ENCODE measurements around the gene RGS10. TPM values are rescaled to one million over a fixed set of nuclear protein-coding genes. Genes with fewer than 3 reads are reported as not detected.
"Not testable (repeated sequence)": the region's sequence is repeated elsewhere in the genome, so short reads cannot be mapped to it uniquely, and the experiment has no call there.

RGS10 gene
- polyA plus RNA-seq, 4 donors = 29.7 to 36.7 (median 32.3) TPM

DNA sequence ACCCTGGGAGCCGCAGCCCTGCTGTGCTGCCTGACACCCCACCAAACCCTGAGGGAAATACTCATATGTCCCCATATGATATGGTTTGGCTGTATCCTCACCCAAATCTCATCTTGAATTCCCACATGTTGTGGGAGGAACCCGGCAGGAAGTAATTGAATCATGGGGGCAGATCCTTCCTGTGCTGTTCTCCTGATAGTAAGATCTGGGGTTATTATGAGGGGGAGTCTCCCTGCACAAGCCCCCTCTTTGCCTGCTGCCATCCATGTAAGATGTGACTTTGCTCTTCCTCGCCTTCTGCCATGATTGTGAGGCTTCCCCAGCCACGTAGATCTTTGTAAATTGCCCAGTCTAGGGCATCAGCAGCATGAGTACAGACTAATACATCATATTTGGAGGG is 68.7 kb downstream of the RGS10 start:
- DNase-seq (ENCODE audit: low read depth in 4 of 4, low spot score in 2 of 4) = no peak

DNA sequence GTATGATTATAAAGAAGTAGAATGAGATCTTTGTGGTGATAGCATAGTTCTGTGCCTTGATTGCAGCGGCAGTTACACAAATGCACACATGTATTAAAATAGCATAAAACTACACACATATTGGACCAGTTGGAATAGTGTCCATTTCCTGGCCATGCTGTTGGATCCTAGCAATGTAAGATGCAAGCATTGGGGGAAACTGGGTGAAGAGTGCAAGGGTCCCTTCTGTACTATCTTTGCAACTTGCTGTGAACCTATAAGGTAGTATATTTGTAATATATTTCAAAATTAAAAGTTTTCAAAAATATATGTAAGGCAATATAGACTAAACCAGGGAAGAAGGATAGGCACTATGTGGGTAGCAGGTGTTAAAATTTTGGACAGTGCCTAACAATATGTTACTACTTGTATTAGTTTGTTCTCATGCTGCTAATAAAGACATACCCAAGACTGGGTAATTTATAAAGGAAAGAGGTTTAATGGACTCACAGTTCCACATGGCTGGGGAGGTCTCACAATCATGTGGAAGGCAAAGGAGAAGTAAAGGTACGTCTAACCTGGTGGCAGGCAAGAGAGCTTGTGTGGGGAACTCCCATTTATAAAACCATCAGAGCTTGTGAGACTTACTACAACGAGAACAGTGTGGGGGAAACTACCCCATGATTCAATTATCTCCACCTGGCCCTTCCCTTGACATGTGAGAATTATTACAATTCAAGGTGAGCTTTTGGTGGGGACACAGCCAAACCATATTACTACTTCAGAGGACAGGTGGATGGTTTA is 71.4 kb downstream of the RGS10 start:
- no peak for DNase-seq (ENCODE audit: low read depth in 4 of 4, low spot score in 2 of 4)

GRCh38 chr10:119469846-119470245 is 72.7 kb downstream of the RGS10 start:
- no peak for DNase-seq (ENCODE audit: low read depth in 4 of 4, low spot score in 2 of 4)

- DNase-seq (ENCODE audit: low read depth in 4 of 4, low spot score in 2 of 4) = no peak
These were observed 73.2 kb downstream of the RGS10 start for GRCh38 chr10:119469325-119469707.

DNA sequence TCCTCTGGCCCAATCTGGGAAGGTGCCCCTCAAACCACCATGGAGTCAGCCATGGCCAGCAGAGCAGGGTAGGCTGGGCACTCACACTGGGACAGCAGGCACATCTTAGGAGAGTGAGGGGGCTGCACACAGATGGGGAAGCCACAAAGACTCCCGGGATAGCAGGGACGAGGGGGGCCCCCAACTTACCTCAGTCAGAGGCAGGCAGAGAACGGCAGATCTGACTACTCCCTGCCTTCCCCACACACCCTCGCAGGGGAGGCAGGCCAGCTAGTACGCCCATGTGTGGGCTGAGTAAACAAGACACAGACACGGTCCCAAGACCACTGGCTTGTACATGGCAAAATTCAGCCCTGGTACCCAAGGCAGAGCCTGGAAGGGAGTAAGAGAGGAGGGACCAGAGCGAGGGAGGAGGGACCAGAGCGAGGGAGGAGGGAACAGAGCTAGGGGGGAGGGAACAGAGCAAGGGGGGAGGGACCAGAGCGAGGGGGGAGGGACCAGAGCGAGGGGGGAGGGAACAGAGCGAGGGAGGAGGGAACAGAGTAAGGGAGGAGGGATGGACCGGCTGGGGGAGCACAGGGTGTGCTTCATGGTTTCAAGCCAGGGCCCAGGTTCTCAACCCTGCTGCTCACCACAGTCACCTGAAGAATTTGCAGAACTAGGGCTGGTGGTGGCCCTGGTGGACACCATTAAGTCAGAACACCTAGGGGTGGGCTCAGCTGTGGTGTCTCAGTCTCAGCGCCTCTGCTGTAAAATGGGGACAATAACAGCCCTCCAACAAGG is 73.8 kb downstream of the RGS10 start:
- no peak for DNase-seq (ENCODE audit: low read depth in 4 of 4, low spot score in 2 of 4)

DNA sequence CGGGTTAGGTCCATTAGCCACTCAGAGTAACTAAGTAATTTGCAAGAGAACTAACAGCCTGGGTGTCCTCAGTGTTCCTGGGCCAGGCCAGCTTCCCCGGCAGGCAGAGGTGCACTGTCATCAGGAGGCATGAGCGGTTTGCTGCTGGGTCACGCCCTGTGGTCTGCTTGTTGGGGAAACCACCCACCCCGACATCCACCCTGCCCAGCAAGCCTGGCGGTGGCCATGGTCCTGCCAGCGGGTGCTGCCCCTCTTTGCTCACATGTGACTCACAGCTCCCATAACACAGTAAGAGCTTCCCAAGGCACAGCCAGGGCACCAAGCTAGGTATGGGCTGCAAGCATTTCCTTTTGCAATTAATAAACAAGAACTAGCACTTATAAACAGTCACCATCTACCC is 75.9 kb downstream of the RGS10 start:
- no peak for DNase-seq (ENCODE audit: low read depth in 4 of 4, low spot score in 2 of 4)

- no peak for DNase-seq (ENCODE audit: low read depth in 4 of 4, low spot score in 2 of 4)
These were observed 76.4 kb downstream of the RGS10 start for GRCh38 chr10:119466076-119466475.

DNA sequence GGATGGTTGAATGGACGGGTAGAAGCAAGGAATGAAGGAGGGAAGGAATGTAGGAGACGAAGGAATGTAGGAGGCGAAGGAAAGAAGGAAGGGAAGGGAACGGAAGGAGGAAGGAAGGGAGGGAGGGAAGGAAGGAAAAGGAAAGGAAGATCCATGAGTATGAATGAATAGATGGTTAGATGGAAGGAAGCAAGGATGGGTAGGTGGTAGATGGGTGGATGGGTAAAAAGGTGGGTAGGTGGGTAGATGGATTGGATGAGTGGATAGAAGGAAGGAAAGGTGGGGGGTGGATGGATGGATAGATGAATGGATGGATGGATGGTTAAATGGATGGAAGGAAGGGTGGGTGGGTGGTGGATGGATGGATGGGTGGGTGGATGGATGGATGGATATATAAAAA is 77.4 kb downstream of the RGS10 start:
- DNase-seq (ENCODE audit: low read depth in 4 of 4, low spot score in 2 of 4) = no peak

DNA sequence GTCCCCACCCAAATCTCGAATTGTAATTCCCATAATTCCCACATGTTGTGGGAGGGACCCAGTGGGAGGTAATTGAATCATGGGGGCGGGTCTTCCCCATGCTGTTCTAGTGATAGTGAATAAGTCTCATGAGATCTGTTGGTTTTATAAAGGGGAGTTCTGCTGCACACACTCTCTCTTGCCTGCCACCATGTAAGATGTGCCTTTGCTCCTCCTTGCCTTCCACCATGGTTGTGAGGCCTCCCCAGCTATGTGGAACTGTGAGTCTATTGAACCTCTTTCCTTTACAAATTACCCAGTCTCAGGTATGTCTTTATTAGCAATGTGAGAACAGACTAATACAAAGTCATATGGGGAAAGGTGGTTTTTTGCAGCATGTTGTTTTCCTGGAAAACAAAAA is 79.3 kb downstream of the RGS10 start:
- DNase-seq (ENCODE audit: low read depth in 4 of 4, low spot score in 2 of 4) = not testable (repeated sequence)

DNA sequence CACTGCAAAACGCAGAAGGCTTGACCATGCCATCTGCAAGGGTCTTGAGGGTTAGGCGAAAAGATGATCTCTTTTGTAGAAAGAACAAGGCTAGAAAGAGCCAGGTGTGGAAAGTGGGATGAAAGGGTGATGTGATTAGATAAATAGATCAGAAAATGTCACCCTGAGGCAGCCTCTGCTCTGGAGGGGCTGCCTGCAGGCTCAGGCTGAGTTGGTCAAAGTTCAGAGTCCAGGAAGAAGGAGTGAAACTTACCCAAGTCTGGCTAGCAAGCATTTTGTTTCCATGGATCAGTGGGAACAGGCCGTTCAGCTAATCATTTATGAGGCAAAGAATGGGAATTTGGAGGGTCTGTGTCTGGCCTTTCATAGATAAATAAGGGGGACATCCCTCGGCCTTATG is 79.7 kb downstream of the RGS10 start:
- no peak for DNase-seq (ENCODE audit: low read depth in 4 of 4, low spot score in 2 of 4)

DNA sequence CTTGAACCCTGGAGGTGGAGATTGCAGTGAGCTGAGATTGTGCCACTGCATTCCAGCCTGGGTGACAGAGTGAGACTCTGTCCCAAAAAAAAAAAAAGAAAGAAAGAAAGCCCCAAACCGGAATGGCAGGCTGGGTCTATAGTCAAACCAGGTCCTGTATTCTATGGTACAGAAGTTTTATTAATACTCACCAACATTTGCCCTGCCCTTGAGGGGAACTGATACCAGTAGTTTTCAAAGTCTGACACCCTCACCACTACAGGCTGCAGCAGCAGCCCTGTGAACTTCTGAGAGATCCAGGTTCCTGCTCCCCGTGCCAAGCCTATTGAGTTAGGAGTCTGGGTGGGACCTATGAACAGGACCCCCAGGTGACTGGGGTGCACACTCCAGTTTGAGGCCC is 80.6 kb downstream of the RGS10 start:
- no peak for DNase-seq (ENCODE audit: low read depth in 4 of 4, low spot score in 2 of 4)

DNA sequence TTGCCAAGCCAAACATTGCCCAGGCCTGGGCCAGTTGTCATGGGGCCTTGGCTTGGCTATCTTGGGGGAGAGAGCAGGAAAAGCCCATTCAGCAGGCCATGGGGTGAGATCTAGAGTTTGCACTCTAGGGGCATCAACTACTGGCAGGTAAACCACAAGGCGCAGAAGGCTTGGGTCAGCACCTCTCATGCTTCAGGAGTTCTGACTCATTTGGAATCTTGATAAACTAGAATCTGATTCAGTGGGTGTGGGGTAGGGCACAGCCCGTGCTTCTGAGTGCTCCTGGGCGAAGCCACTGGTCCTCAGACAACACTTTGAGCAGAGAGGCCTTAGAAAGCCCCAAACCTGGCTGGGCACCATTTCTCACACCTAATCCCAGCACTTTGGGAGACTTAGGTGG is 81.1 kb downstream of the RGS10 start:
- DNase-seq (ENCODE audit: low read depth in 4 of 4, low spot score in 2 of 4) = no peak

DNA sequence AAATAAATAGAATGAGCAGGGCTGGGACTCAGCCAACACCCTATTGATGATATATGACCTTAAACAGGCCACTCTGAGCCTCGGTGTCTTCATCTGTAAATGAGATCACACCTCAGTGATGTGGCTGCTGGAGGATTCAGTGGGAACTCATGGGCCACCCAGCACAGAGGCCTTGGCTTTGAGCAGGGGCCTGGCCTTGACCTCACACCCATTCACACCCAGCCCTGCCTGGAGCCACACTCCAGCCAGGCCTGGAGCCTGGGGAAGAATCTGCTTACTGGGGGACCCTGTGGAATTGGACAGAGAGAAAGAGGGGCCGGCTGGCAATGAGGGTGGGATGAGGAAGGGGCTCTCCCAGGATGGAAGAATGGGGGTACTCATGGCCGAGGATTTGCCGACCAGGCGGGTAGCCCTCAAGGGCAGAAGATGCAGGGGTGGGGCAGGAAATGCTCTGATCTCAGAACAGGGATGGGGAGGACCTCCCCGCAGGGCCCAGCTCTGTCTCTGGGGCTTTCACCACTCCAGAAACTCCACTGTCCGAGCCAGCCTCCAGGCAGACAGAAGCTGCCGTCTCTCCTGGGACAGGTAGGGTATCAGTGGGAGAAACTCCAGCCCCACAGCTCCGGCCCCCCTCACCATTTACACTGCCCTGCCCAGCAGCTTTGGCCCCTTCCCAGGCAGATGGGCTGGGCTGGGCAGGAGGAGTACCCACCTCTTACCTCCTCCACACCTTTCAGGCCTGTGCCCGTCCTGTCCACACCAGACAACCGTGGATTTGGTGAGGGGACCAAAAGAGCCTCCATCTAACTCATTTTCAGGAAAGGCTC is 81.9 kb downstream of the RGS10 start:
- DNase-seq (ENCODE audit: low read depth in 4 of 4, low spot score in 2 of 4) = no peak

DNA sequence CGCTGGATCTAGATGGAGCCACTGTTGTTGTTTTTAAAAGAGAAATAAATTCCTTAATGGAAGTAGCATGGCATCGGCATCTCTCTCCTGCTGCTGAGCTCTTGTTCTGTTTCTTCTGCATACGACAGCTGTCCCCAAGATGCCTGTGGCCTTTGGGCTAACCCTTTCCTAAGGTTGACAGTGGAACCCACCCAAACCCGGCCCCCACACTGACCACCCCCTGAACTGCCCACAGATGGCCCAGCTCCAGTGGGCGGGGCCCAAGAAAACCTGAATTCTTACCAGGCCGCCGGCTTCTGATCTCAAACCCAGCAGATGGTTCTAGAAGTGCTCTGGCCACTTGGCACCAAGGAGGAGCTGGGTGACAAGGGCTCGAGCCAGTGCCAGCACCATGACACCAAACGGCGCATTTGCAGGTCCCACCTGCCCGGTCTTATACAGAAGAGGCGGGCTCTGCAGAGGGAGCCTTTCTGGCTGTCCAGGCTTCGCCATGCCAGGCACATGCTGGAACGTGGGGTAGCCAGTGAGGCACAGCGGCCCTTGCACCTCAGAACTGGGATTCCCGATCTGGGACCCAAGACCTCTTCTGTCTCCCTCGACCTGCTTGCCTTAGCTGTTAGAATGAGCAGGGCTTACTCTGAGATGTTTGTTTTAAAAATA is 82.7 kb downstream of the RGS10 start:
- no peak for DNase-seq (ENCODE audit: low read depth in 4 of 4, low spot score in 2 of 4)

GRCh38 chr10:119457966-119458766 is 84.4 kb downstream of the RGS10 start:
- no peak for DNase-seq (ENCODE audit: low read depth in 4 of 4, low spot score in 2 of 4)

DNA sequence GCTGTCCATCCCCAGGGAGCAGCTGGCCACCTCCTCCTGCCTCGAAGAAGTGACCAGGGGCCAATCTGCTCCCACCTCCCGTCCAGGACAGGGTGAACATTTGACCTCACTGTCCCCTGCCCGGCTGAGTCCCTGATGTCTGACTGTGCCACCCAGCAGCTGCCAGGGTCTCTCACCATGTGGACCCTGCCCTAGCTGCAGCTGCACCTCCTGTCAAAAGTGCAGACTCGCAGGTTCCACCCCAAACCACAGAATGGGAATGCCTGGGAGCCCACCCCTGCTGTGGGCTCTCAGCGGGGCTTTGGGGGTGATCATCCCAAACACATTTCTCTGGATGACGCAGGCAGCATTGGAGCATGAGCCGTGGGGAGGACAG is 86.1 kb downstream of the RGS10 start:
- DNase-seq (ENCODE audit: low read depth in 4 of 4, low spot score in 2 of 4) = no peak

DNA sequence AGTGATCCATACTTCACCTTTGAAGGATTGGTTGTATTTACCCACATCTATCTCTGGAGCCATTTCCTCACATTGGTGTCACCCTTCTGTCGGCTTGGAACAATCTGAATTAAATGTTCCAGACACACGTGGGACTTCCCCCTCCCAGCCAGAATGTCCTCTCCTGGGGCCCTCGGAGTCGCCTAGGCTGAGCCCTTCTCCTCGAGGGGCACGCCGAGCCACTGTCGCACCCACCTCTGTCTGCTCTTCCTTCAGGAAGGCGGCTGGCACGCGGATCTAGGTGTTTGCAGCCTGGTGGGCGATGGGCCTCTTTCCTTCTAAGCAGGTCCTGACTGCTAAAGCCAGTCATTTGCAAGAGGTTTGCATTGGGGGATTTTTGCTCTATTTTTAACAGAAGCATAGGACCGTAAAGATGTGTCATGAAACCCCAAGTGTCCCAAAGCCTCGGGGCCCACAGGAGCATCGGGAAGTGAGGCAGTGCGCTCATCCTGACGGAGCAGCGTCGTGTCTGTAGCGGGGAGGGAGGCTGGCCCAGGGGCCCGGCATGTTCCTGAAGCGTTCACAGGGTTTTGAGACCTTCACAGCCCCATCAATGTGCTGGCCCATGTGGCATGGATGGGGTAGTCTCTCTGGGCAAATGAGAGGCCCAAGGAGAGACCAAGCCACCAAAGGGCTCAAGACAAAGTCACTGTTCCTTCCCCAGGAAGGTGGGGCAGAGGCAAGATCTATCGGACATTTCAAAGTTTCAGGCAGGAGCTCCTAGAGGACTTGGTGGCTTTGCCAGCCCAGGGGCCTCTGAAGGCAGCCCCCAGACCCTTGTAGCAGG is 86.7 kb downstream of the RGS10 start:
- no peak for DNase-seq (ENCODE audit: low read depth in 4 of 4, low spot score in 2 of 4)

DNA sequence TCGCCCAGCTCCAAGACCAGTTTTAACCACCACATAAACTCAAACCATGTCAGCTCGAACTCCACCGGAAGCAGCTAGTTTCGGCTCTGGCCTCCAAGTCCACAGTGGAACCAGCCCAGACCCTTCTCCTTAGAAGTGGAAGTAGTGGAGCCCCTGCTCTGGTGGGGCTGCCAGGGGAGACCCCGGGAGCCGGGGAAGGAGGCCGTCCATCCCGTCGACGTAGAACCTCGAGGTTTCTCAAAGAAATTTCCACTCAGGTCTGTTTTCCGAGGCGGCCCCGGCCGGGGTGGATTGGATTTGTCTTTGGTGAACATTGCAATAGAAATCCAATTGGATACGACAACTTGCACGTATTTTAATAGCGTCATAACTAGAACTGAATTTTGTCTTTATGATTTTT is 87.5 kb downstream of the RGS10 start:
- DNase-seq (ENCODE audit: low read depth in 4 of 4, low spot score in 2 of 4) = no peak

- no peak for DNase-seq (ENCODE audit: low read depth in 4 of 4, low spot score in 2 of 4)
These were observed 88.2 kb downstream of the RGS10 start for GRCh38 chr10:119454316-119454715.
